SH-SY5Y (cell line): ENCODE results near the gene ADAMTS6.

Experiments used
- GATA2 ChIP-seq: IDR thresholded peaks from 2 replicates; pipeline ENCODE4 v1.6.1; 2011; ENCODE audit warnings: mild to moderate bottlenecking, low read depth, low read length
- GATA3 ChIP-seq: IDR thresholded peaks from 2 replicates; pipeline ENCODE4 v1.6.1; 2011; ENCODE audit warnings: low read depth, mild to moderate bottlenecking, low read length, moderate library complexity

Gene ADAMTS6

GRCh38 chr5:65355301-65355700 is 126.4 kb downstream of the ADAMTS6 start:
- TF ChIP-seq GATA3 (no peak), GATA2 (no peak)

- TF ChIP-seq GATA2 = no peak
- TF ChIP-seq GATA3 = no peak
Observed at GRCh38 chr5:65341835-65342234, 139.9 kb downstream of the ADAMTS6 start.

- no peak for TF ChIP-seq GATA2
- TF ChIP-seq GATA3 = no peak
Observed at GRCh38 chr5:65338606-65339151, 143.0 kb downstream of the ADAMTS6 start.

- TF ChIP-seq GATA2 (no peak), GATA3 (no peak)
Observed at GRCh38 chr5:65334077-65334476, 147.6 kb downstream of the ADAMTS6 start.

GRCh38 chr5:65332591-65332990 is 149.1 kb downstream of the ADAMTS6 start:
- TF ChIP-seq GATA2 (no peak), GATA3 (no peak)

GRCh38 chr5:65329266-65329665 is 152.5 kb downstream of the ADAMTS6 start:
- no peak for TF ChIP-seq GATA2
- TF ChIP-seq GATA3 = no peak

- no peak for TF ChIP-seq GATA2
- TF ChIP-seq GATA3 = no peak
Observed at GRCh38 chr5:65327582-65327981, 154.1 kb downstream of the ADAMTS6 start.

GRCh38 chr5:65326922-65327321 is 154.8 kb downstream of the ADAMTS6 start:
- TF ChIP-seq GATA2 = no peak
- no peak for TF ChIP-seq GATA3

- TF ChIP-seq GATA3 (no peak), GATA2 (no peak)
Observed at GRCh38 chr5:65324226-65324625, 157.5 kb downstream of the ADAMTS6 start.

- TF ChIP-seq GATA2 = no peak
- TF ChIP-seq GATA3 = no peak
Observed at GRCh38 chr5:65320250-65320649, 161.5 kb downstream of the ADAMTS6 start.

- TF ChIP-seq GATA3 = no peak
- no peak for TF ChIP-seq GATA2
Observed at GRCh38 chr5:65307931-65308330, 173.8 kb downstream of the ADAMTS6 start.

- TF ChIP-seq GATA2 = no peak
- TF ChIP-seq GATA3 = no peak
Observed at GRCh38 chr5:65307088-65307487, 174.6 kb downstream of the ADAMTS6 start.

- no peak for TF ChIP-seq GATA3
- no peak for TF ChIP-seq GATA2
Observed at GRCh38 chr5:65305913-65306312, 175.8 kb downstream of the ADAMTS6 start.

- no peak for TF ChIP-seq GATA2
- no peak for TF ChIP-seq GATA3
Observed at GRCh38 chr5:65299861-65300260, 181.9 kb downstream of the ADAMTS6 start.

GRCh38 chr5:65296067-65296466 is 185.7 kb downstream of the ADAMTS6 start:
- no peak for TF ChIP-seq GATA2
- no peak for TF ChIP-seq GATA3

- TF ChIP-seq GATA3 (no peak), GATA2 (no peak)
Observed at GRCh38 chr5:65292196-65292595, 189.5 kb downstream of the ADAMTS6 start.

- TF ChIP-seq GATA3 (no peak), GATA2 (no peak)
Observed at GRCh38 chr5:65290677-65291076, 191.0 kb downstream of the ADAMTS6 start.
